DMS53 (cell line): ENCODE measurements around the gene CYGB.
A peak's percentile ranks its signal among the peaks of the same experiment; 100 is the strongest.

Experiments
- DNase-seq: peaks from one replicate; lab custom pipeline; 2025; lab: John Stamatoyannopoulos, UW

Gene CYGB

GRCh38 chr17:76550712-76551615, 13.5 kb upstream of the CYGB start:
- DNase-seq: peak; percentile 65

- no peak for DNase-seq
Observed at GRCh38 chr17:76549539-76549938, 12.0 kb upstream of the CYGB start.

- no peak for DNase-seq
Observed at GRCh38 chr17:76549215-76549518, 11.7 kb upstream of the CYGB start.

GRCh38 chr17:76548378-76549214, 11.1 kb upstream of the CYGB start:
- no peak for DNase-seq

GRCh38 chr17:76547642-76548202, 10.2 kb upstream of the CYGB start:
- DNase-seq: no peak

- peak; percentile 73 for DNase-seq
Observed at GRCh38 chr17:76547183-76547641, 9.7 kb upstream of the CYGB start.

GRCh38 chr17:76546556-76547182, 9.2 kb upstream of the CYGB start:
- no peak for DNase-seq

GRCh38 chr17:76545918-76546555, 8.5 kb upstream of the CYGB start:
- no peak for DNase-seq

- DNase-seq: peak; percentile 27
Observed at GRCh38 chr17:76544546-76545365, 7.2 kb upstream of the CYGB start.

GRCh38 chr17:76543826-76544545, 6.5 kb upstream of the CYGB start:
- no peak for DNase-seq

- DNase-seq: no peak
Observed at GRCh38 chr17:76543482-76543825, 5.9 kb upstream of the CYGB start.

- no peak for DNase-seq
Observed at GRCh38 chr17:76542984-76543383, 5.5 kb upstream of the CYGB start.

- DNase-seq: no peak
Observed at GRCh38 chr17:76542566-76542971, 5.1 kb upstream of the CYGB start.

GRCh38 chr17:76541739-76542454, 4.4 kb upstream of the CYGB start:
- DNase-seq: no peak

GRCh38 chr17:76540381-76541300, 3.1 kb upstream of the CYGB start:
- DNase-seq: peak; percentile 95

- DNase-seq: peak; percentile 56
Observed at GRCh38 chr17:76539631-76540271, 2.2 kb upstream of the CYGB start, which contains the start of gene PRCD. PRCD (plus strand) TSS chr17:76540044; CDS start chr17:76540142, 98 bp downstream.

- DNase-seq: no peak
Observed at GRCh38 chr17:76538941-76539570, 1.5 kb upstream of the CYGB start.
